ENCODE results near the gene PITHD1.
"Not testable (repeated sequence)": the region's sequence is repeated elsewhere in the genome, so short reads cannot be mapped to it uniquely, and the experiment has no call there.

The PITHD1 gene

GRCh38 chr1:23777979-23778814 lies at the start of gene PITHD1:
PITHD1 (plus strand) TSS chr1:23778418; CDS start chr1:23778516, 98 bp downstream.
- DNase-seq, result peak; percentile 86

- no peak for DNase-seq
Measured at GRCh38 chr1:23732363-23733224, 45.6 kb upstream of the PITHD1 start.

GRCh38 chr1:23733281-23733680 lies 44.9 kb upstream of the PITHD1 start:
- not testable (repeated sequence) for DNase-seq

- no peak for DNase-seq
Measured at GRCh38 chr1:23736437-23737134, 41.6 kb upstream of the PITHD1 start.

GRCh38 chr1:23741609-23742008 lies 36.6 kb upstream of the PITHD1 start:
- no peak for DNase-seq

GRCh38 chr1:23742670-23743286 lies 35.4 kb upstream of the PITHD1 start:
- DNase-seq, result no peak

GRCh38 chr1:23743287-23744152 lies 34.7 kb upstream of the PITHD1 start, which contains the start of gene ELOA:
ELOA (plus strand) TSS chr1:23743471; CDS start chr1:23743504, 33 bp downstream.
- DNase-seq, result peak; percentile 78

- peak; percentile 33 for DNase-seq
Measured at GRCh38 chr1:23745515-23745914, 32.7 kb upstream of the PITHD1 start.

GRCh38 chr1:23748016-23748415 lies 30.2 kb upstream of the PITHD1 start:
- no peak for DNase-seq

- peak; percentile 62 for DNase-seq
Measured at GRCh38 chr1:23751050-23751814, 27.0 kb upstream of the PITHD1 start.

- DNase-seq, result no peak
Measured at GRCh38 chr1:23751815-23752200, 26.4 kb upstream of the PITHD1 start.

GRCh38 chr1:23752909-23753308 lies 25.3 kb upstream of the PITHD1 start:
- no peak for DNase-seq

- no peak for DNase-seq
Measured at GRCh38 chr1:23756676-23757075, 21.5 kb upstream of the PITHD1 start.

- DNase-seq, result no peak
Measured at GRCh38 chr1:23757812-23758211, 20.4 kb upstream of the PITHD1 start.

- DNase-seq, result no peak
Measured at GRCh38 chr1:23759277-23759676, 18.9 kb upstream of the PITHD1 start.

- no peak for DNase-seq
Measured at GRCh38 chr1:23763041-23763577, 15.1 kb upstream of the PITHD1 start.

- DNase-seq, result no peak
Measured at GRCh38 chr1:23768733-23769132, 9.5 kb upstream of the PITHD1 start.

- peak; percentile 87 for DNase-seq
Measured at GRCh38 chr1:23772049-23772853, 6.0 kb upstream of the PITHD1 start.

GRCh38 chr1:23772854-23773242 lies 5.4 kb upstream of the PITHD1 start:
- DNase-seq, result no peak

Measured in CD4-positive, alpha-beta T cell treated with Interleukin-10 for 1 hour (primary cell).